ENCODE results near the gene NAPB. TPM values are rescaled to one million over a fixed set of nuclear protein-coding genes. Genes with fewer than 3 reads are reported as not detected.

Gene NAPB
- total and polyA plus RNA-seq, 4 experiments from 2014 or later = 5.8 to 14.9 (median 9.8) TPM

DNA sequence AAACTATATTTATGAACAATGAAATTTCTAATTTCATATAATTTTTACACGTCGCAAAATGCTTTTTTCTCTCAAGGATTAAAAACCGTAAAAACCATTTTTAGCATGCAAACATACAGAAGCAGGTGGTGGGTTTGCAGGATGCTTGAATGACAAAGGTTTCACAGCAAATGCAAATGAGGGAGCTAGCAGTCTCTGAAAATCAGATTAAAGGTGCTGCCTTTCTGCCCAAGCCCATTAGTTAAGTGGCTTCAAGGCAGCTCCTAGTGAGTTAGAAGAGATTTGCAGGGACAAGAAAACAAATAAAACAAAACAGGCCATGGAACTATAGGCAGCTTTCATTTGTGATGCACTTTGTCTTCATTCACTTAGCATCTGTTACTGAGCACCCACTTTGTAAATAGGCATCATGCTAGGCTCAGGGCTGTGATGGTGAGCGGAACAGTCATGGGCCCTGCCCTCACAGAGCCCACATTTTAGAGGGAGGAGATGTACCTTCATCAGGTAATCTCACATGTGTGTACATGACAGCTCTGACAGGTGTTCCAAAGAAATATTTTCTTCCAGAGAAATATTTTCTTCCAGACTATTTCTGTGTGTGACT, 29.5 kb downstream of the NAPB start:
- Mint-ChIP-seq H3K9me3 (no peaks in the 10 kb centered on the region), H3K4me1 (peaks cover 0 to 6% (median 2%) of the 10 kb centered on the region in 4 donors), H3K36me3 (peaks cover 52 to 53% of the 10 kb centered on the region in 2 donors), H3K27ac (peak overlapping the region in 1 of 7 donors; percentile 58), H3K4me3 (no peak overlapping the region), H3K27me3 (no peaks in the 10 kb centered on the region)
- Histone ChIP-seq H3K9me3 (ENCODE audit: control insufficient read depth in 1 of 2, low read length in 2 of 2) (no peaks in the 10 kb centered on the region), H3K27me3 (ENCODE audit: insufficient read depth, low read length) (no peaks in the 10 kb centered on the region), H3K27ac (ENCODE audit: low read depth, low read length) (no peak overlapping the region), H3K4me1 (ENCODE audit: insufficient read depth, low read length) (no peaks in the 10 kb centered on the region), H3K36me3 (ENCODE audit: insufficient read depth, low read length) (peaks cover 19% of the 10 kb centered on the region), H3K4me3 (ENCODE audit: low read length in 2 of 2) (no peak overlapping the region)
- POLR2A ChIA-PET (ENCODE audit: partially characterized antibody) = no interaction called here
- CTCF ChIA-PET (ENCODE audit: partially characterized antibody) = interaction anchor here (1.1 to 1.7 kb wide), 2 partner anchors 42 to 49 kb away, joined by 3 to 6 read pairs; no protein-coding TSS in a partner anchor
- DNase-seq = no peak
- intact Hi-C loops (cut with micrococcal nuclease) = no loop called here

DNA sequence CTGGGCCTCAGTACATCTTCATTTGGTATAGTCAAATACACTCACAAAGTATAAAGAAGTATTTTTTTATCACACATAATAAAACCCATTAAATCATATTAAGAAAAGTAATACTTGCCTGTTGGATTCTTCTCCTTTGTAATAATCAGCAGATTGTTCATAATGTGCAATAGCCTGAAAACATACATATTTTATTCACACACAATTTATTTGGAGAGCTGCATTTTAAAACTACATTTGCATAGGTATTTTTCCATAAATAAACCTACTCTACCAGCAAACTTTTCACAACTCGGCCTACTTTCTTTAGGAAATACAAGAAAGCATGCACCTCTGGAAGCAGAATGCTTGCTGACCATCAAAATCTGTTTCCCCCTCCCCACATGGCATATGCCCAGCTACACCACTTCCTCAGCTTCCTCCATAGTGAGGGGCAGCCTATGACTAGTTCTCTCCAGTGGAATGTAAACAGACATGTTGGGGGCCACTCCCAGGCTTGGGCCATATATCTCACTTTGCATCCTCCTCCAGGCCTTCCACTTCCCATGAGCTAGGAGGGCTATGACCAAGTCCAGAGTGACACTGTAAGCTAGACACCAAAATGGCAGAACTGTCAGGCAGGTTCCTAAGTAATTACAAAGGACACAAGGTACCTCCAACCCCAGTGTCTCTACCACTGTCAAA, 31.1 kb downstream of the NAPB start:
- intact Hi-C loops (cut with micrococcal nuclease) = no loop called here
- POLR2A ChIA-PET (ENCODE audit: partially characterized antibody) = no interaction called here
- H3K27me3 ChIP-seq (ENCODE audit: insufficient read depth, low read length) = no peaks in the 10 kb centered on the region
- no peak for DNase-seq
- H3K4me3 ChIP-seq (ENCODE audit: low read length in 2 of 2) = no peak overlapping the region
- no peak overlapping the region for H3K4me3 Mint-ChIP-seq
- no peaks in the 10 kb centered on the region for H3K9me3 ChIP-seq (ENCODE audit: control insufficient read depth in 1 of 2, low read length in 2 of 2)
- H3K4me1 Mint-ChIP-seq = peaks cover 0 to 7% (median 2%) of the 10 kb centered on the region in 4 donors
- H3K27me3 Mint-ChIP-seq = no peaks in the 10 kb centered on the region
- no peaks in the 10 kb centered on the region for H3K4me1 ChIP-seq (ENCODE audit: insufficient read depth, low read length)
- H3K9me3 Mint-ChIP-seq = no peaks in the 10 kb centered on the region
- H3K27ac ChIP-seq (ENCODE audit: low read depth, low read length) = no peak overlapping the region
- CTCF ChIA-PET (ENCODE audit: partially characterized antibody) = interaction anchor here (0.5 kb wide), 1 partner anchor 97 kb away, joined by 3 read pairs; no protein-coding TSS in a partner anchor
- H3K36me3 ChIP-seq (ENCODE audit: insufficient read depth, low read length) = peaks cover 19% of the 10 kb centered on the region
- peaks cover 48 to 55% of the 10 kb centered on the region in 2 donors for H3K36me3 Mint-ChIP-seq
- H3K27ac Mint-ChIP-seq = peak overlapping the region in 2 of 7 donors; percentile 3 to 42

DNA sequence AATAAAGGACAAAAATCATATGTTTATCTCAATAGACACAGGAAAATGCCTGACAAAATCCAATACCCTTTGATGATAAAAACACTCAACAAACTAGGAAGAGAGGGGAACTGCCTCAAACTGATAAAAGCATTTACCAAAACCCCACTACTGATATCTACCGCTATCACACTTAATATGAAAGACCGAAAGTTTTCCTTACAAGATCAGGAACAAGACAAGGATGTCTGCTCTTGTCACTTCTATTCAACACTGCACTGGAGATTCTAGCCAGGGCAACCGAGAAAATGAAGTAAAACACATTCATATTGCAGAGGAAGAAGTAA, 34.2 kb downstream of the NAPB start:
- ChIA-PET CTCF (ENCODE audit: partially characterized antibody) (no interaction called here), POLR2A (ENCODE audit: partially characterized antibody) (no interaction called here)
- Mint-ChIP-seq H3K27ac (no peak overlapping the region), H3K36me3 (peaks cover 35 to 50% of the 10 kb centered on the region in 2 donors), H3K4me3 (no peak overlapping the region), H3K9me3 (no peaks in the 10 kb centered on the region), H3K4me1 (peaks cover 0 to 4% (median under 1%) of the 10 kb centered on the region in 4 donors), H3K27me3 (no peaks in the 10 kb centered on the region)
- Histone ChIP-seq H3K9me3 (ENCODE audit: control insufficient read depth in 1 of 2, low read length in 2 of 2) (no peaks in the 10 kb centered on the region), H3K36me3 (ENCODE audit: insufficient read depth, low read length) (no peaks in the 10 kb centered on the region), H3K4me3 (ENCODE audit: low read length in 2 of 2) (no peak overlapping the region), H3K27me3 (ENCODE audit: insufficient read depth, low read length) (no peaks in the 10 kb centered on the region), H3K4me1 (ENCODE audit: insufficient read depth, low read length) (no peaks in the 10 kb centered on the region), H3K27ac (ENCODE audit: low read depth, low read length) (no peak overlapping the region)
- intact Hi-C loops (cut with micrococcal nuclease) = no loop called here
- no peak for DNase-seq

DNA sequence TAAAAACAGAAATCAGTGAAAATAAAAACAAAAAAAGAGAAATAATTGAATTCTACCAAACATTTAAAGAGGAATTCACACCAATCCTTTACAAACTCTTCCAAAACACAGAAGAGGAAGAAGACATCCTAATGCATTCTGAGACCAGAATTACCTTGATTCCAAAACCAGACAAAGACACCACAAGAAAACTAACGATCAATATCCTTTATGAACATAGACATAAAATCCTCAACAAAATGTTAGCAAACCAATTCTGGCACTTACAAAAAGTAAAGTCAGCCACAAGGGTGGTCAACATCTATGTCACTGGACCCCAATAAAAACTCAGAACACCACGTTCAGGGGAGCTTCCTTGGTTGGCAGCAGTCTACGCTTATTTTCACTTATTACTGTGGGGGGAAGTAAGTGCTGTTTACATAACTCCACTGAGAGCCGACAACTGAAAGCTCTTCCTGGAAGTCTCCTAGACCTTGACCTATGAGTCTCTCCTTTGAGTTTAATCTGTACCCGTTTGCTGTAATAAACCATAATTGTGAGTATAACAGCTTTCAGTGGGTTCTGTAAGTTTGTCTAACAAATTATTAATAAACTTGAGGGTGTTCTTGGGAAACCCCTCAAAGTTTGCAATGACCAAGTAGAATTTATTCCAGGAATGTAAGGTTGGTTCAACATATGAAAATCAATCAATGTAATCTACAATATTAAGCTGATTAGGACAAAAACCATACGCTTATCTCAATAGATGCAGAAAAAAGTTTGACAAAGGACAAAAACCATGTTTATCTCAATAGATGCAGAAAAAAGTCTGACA, 34.8 kb downstream of the NAPB start:
- Histone ChIP-seq H3K36me3 (ENCODE audit: insufficient read depth, low read length) (no peaks in the 10 kb centered on the region), H3K4me3 (ENCODE audit: low read length in 2 of 2) (no peak overlapping the region), H3K27me3 (ENCODE audit: insufficient read depth, low read length) (no peaks in the 10 kb centered on the region), H3K4me1 (ENCODE audit: insufficient read depth, low read length) (no peaks in the 10 kb centered on the region), H3K27ac (ENCODE audit: low read depth, low read length) (no peak overlapping the region), H3K9me3 (ENCODE audit: control insufficient read depth in 1 of 2, low read length in 2 of 2) (no peaks in the 10 kb centered on the region)
- POLR2A ChIA-PET (ENCODE audit: partially characterized antibody) = no interaction called here
- peaks cover 33 to 45% of the 10 kb centered on the region in 2 donors for H3K36me3 Mint-ChIP-seq
- no peaks in the 10 kb centered on the region for H3K27me3 Mint-ChIP-seq
- H3K9me3 Mint-ChIP-seq = no peaks in the 10 kb centered on the region
- H3K4me1 Mint-ChIP-seq = peaks cover 0 to 4% (median under 1%) of the 10 kb centered on the region in 4 donors
- CTCF ChIA-PET (ENCODE audit: partially characterized antibody) = no interaction called here
- H3K4me3 Mint-ChIP-seq = no peak overlapping the region
- H3K27ac Mint-ChIP-seq = no peak overlapping the region
- intact Hi-C loops (cut with micrococcal nuclease) = no loop called here
- DNase-seq = no peak

DNA sequence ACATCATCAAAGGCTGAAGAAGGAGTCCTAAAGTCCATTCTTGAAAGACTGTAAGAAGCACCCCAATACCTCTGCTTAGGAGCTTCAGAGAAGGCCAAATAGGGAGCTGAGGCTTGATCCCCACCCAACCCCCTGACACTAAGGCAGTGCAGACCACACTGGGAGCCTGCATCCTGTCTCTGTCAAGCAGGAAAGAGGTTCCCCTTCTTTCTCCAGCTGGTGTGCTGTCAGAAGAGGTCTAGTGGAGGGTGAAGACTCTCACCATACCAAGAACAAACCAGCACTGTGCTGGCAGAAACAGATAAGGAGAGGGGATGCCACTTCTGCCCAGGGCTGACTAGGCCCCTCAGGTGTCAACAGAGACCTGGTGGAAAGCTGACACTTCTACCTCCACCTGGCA, 39.4 kb downstream of the NAPB start:
- H3K27ac ChIP-seq (ENCODE audit: low read depth, low read length) = no peak overlapping the region
- ChIA-PET CTCF (ENCODE audit: partially characterized antibody) (no interaction called here), POLR2A (ENCODE audit: partially characterized antibody) (no interaction called here)
- intact Hi-C loops (cut with micrococcal nuclease) = no loop called here
- no peak for DNase-seq
- no peaks in the 10 kb centered on the region for H3K4me1 ChIP-seq (ENCODE audit: insufficient read depth, low read length)
- H3K36me3 ChIP-seq (ENCODE audit: insufficient read depth, low read length) = peaks cover 19% of the 10 kb centered on the region
- no peak overlapping the region for H3K4me3 ChIP-seq (ENCODE audit: low read length in 2 of 2)
- Mint-ChIP-seq H3K36me3 (peaks cover 32 to 37% of the 10 kb centered on the region in 2 donors), H3K4me3 (no peak overlapping the region), H3K9me3 (no peaks in the 10 kb centered on the region), H3K4me1 (peaks cover 0 to 2% (median under 1%) of the 10 kb centered on the region in 4 donors), H3K27me3 (no peaks in the 10 kb centered on the region), H3K27ac (peak overlapping the region in 1 of 7 donors; percentile 12)
- no peaks in the 10 kb centered on the region for H3K27me3 ChIP-seq (ENCODE audit: insufficient read depth, low read length)
- H3K9me3 ChIP-seq (ENCODE audit: control insufficient read depth in 1 of 2, low read length in 2 of 2) = no peaks in the 10 kb centered on the region

DNA sequence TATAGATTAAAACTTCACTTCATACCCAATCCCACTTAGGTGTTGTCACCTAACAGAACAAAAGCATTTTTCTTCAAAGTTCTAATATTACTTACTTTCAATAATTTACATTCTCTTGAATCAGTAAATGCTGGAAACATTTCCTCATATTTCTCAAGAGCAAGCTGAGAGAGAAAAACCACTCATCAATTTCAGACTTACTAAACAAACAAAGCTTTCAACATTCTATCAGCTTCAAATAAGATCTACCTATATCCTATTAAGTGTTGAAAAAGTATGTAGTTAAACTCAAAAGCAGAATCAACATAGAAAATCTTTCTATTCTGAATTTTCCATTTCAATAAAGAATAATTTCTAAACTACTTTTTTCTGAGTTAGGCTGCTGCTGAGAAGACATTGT, 41.5 kb downstream of the NAPB start:
- CTCF ChIA-PET (ENCODE audit: partially characterized antibody) = interaction anchor here (1.0 kb wide), 1 partner anchor 26 kb away, joined by 3 read pairs; no protein-coding TSS in a partner anchor

DNA sequence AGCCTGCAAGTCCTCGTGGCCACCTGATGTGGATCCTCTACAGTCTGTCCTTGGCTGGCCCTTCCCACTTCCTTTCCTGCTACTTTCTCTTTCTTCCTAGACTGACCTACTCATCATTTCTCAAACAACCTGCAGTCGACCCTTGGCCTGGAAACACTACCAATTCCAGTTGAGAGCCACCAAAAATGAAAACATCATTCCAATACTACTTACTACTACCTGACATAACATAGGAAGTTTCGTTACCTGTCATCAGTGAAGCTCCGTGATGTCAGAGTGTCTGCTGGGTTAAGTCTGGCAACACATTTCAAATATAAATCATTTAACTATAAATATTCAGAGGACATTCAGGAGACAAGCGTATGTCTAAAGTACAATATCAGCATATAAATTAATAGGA, 45.5 kb downstream of the NAPB start:
- H3K27me3 ChIP-seq (ENCODE audit: insufficient read depth, low read length) = no peaks in the 10 kb centered on the region
- H3K4me3 Mint-ChIP-seq = no peak overlapping the region
- H3K36me3 ChIP-seq (ENCODE audit: insufficient read depth, low read length) = peaks cover 55% of the 10 kb centered on the region
- DNase-seq = no peak
- H3K27ac Mint-ChIP-seq = peak overlapping the region in 5 of 7 donors; percentile 4 to 48 (median 25)
- no peak overlapping the region for H3K27ac ChIP-seq (ENCODE audit: low read depth, low read length)
- ChIA-PET POLR2A (ENCODE audit: partially characterized antibody) (interaction anchor here (0.6 kb wide), 1 partner anchor 34 kb away, joined by 3 read pairs; no protein-coding TSS in a partner anchor), CTCF (ENCODE audit: partially characterized antibody) (interaction anchor here (1.3 kb wide), 1 partner anchor 26 kb away, joined by 6 read pairs; no protein-coding TSS in a partner anchor)
- H3K4me1 ChIP-seq (ENCODE audit: insufficient read depth, low read length) = no peaks in the 10 kb centered on the region
- H3K9me3 Mint-ChIP-seq = no peaks in the 10 kb centered on the region
- no peaks in the 10 kb centered on the region for H3K4me1 Mint-ChIP-seq
- peaks cover 41 to 67% of the 10 kb centered on the region in 2 donors for H3K36me3 Mint-ChIP-seq
- intact Hi-C loops (cut with micrococcal nuclease) = no loop called here
- H3K27me3 Mint-ChIP-seq = no peaks in the 10 kb centered on the region
- H3K9me3 ChIP-seq (ENCODE audit: control insufficient read depth in 1 of 2, low read length in 2 of 2) = no peaks in the 10 kb centered on the region
- H3K4me3 ChIP-seq (ENCODE audit: low read length in 2 of 2) = no peak overlapping the region

More for the DNA sequence above, 41.5 kb downstream of the NAPB start:
- H3K27me3 ChIP-seq (ENCODE audit: insufficient read depth, low read length) = no peaks in the 10 kb centered on the region
- no peak overlapping the region for H3K4me3 ChIP-seq (ENCODE audit: low read length in 2 of 2)
- peaks cover 0 to 2% (median 0%) of the 10 kb centered on the region in 4 donors for H3K4me1 Mint-ChIP-seq
- H3K4me1 ChIP-seq (ENCODE audit: insufficient read depth, low read length) = no peaks in the 10 kb centered on the region
- H3K36me3 Mint-ChIP-seq = peaks cover 41 to 52% of the 10 kb centered on the region in 2 donors
- no peak overlapping the region for H3K4me3 Mint-ChIP-seq
- H3K27ac Mint-ChIP-seq = no peak overlapping the region
- no peaks in the 10 kb centered on the region for H3K9me3 Mint-ChIP-seq
- no peaks in the 10 kb centered on the region for H3K27me3 Mint-ChIP-seq
- no peaks in the 10 kb centered on the region for H3K9me3 ChIP-seq (ENCODE audit: control insufficient read depth in 1 of 2, low read length in 2 of 2)
- no peak for DNase-seq
- intact Hi-C loops (cut with micrococcal nuclease) = no loop called here
- peaks cover 34% of the 10 kb centered on the region for H3K36me3 ChIP-seq (ENCODE audit: insufficient read depth, low read length)
- no peak overlapping the region for H3K27ac ChIP-seq (ENCODE audit: low read depth, low read length)
- POLR2A ChIA-PET (ENCODE audit: partially characterized antibody) = interaction anchor here (1.0 kb wide), 1 partner anchor 30 kb away, joined by 3 read pairs; no protein-coding TSS in a partner anchor
